ENCODE data around the gene MED29.

Gene MED29

GRCh38 chr19:39384839-39385568 lies 6.2 kb upstream of the MED29 start:
- H3K27me3 ChIP-seq = no peaks in the 10 kb centered on the region
- peaks cover 99% of the 10 kb centered on the region for H3K36me3 ChIP-seq

DNA sequence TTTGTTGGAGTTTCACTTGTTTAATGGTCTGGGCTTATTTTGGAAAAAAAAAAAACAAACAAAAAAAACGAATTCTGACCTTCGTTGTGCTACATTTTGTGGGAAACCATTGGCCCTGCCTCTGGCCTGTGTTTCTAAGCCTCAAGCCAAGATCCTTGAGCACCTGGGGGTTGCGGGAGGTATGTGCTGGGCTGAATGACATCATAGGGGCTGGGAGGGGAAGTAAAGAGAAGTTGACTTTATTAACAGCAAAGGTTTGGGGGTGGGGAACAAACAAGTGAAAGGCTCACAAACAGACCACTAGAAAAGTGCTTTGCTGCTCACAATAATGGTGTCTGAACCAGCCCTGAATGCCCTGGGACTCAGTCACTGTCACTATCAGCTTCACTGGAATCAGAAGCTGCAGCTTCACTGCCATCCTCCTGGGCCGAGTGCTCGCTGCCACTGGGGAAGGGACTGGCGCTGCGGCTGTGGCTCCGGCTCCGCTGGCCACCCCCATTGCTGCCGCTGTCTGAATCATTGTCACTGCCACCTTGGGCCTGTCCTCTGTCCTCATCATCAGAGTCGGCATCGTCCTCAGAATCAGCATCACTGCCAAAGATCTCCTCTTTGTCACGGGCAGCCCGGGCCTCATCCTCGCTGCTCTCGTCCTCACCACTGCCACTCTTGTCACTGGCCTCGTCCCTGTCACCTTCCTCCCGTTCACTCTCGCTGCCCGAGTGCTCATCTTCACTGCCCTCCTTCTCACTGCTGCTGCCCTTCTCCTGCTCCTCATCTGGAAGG lies 5.4 kb upstream of the MED29 start:
- H3K9me3 ChIP-seq = no peaks in the 10 kb centered on the region
- TF ChIP-seq, protein P1, sequence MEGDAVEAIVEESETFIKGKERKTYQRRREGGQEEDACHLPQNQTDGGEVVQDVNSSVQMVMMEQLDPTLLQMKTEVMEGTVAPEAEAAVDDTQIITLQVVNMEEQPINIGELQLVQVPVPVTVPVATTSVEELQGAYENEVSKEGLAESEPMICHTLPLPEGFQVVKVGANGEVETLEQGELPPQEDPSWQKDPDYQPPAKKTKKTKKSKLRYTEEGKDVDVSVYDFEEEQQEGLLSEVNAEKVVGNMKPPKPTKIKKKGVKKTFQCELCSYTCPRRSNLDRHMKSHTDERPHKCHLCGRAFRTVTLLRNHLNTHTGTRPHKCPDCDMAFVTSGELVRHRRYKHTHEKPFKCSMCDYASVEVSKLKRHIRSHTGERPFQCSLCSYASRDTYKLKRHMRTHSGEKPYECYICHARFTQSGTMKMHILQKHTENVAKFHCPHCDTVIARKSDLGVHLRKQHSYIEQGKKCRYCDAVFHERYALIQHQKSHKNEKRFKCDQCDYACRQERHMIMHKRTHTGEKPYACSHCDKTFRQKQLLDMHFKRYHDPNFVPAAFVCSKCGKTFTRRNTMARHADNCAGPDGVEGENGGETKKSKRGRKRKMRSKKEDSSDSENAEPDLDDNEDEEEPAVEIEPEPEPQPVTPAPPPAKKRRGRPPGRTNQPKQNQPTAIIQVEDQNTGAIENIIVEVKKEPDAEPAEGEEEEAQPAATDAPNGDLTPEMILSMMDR (IDR thresholded peaks at IDR 0.05) = no peak
- H3K4me1 ChIP-seq (ENCODE audit: control insufficient read depth in 1 of 2, insufficient read depth in 1 of 2, low read depth in 1 of 2, low read length in 1 of 2) = peaks cover 10 to 12% of the 10 kb centered on the region in 2 experiments
- no peaks in the 10 kb centered on the region for H3K27me3 ChIP-seq
- peak overlapping the region; percentile 44 for H3K27ac ChIP-seq
- no peak overlapping the region for H3K4me3 ChIP-seq (ENCODE audit: low read depth in 1 of 2, low read length in 1 of 2)
- H3K36me3 ChIP-seq = peaks cover 91% of the 10 kb centered on the region

More at GRCh38 chr19:39384839-39385568, 6.2 kb upstream of the MED29 start:
- Histone ChIP-seq H3K4me1 (ENCODE audit: control insufficient read depth in 1 of 2, insufficient read depth in 1 of 2, low read depth in 1 of 2, low read length in 1 of 2) (peaks cover 3 to 5% of the 10 kb centered on the region in 2 experiments), H3K9me3 (no peaks in the 10 kb centered on the region), H3K27ac (peak overlapping the region; percentile 44), H3K4me3 (ENCODE audit: low read depth in 1 of 2, low read length in 1 of 2) (no peak overlapping the region)
- TF ChIP-seq, protein P1 (IDR thresholded peaks at IDR 0.05) = no peak

GRCh38 chr19:39386557-39386956 lies 4.6 kb upstream of the MED29 start:
- H3K36me3 ChIP-seq = peaks cover 84% of the 10 kb centered on the region
- peak overlapping the region; percentile 44 for H3K27ac ChIP-seq
- TF ChIP-seq, protein P1 (IDR thresholded peaks at IDR 0.05) = no peak
- no peak overlapping the region for H3K4me3 ChIP-seq (ENCODE audit: low read depth in 1 of 2, low read length in 1 of 2)
- peaks cover 13 to 15% of the 10 kb centered on the region in 2 experiments for H3K4me1 ChIP-seq (ENCODE audit: control insufficient read depth in 1 of 2, insufficient read depth in 1 of 2, low read depth in 1 of 2, low read length in 1 of 2)
- no peaks in the 10 kb centered on the region for H3K27me3 ChIP-seq
- H3K9me3 ChIP-seq = no peaks in the 10 kb centered on the region

GRCh38 chr19:39388657-39389056 lies 2.5 kb upstream of the MED29 start:
- Histone ChIP-seq H3K4me1 (ENCODE audit: control insufficient read depth in 1 of 2, insufficient read depth in 1 of 2, low read depth in 1 of 2, low read length in 1 of 2) (peaks cover 21 to 27% of the 10 kb centered on the region in 2 experiments), H3K27me3 (no peaks in the 10 kb centered on the region), H3K27ac (no peak overlapping the region), H3K4me3 (ENCODE audit: low read depth in 1 of 2, low read length in 1 of 2) (no peak overlapping the region), H3K36me3 (peaks cover 67% of the 10 kb centered on the region), H3K9me3 (no peaks in the 10 kb centered on the region)
- TF ChIP-seq, protein P1 (IDR thresholded peaks at IDR 0.05) = no peak

DNA sequence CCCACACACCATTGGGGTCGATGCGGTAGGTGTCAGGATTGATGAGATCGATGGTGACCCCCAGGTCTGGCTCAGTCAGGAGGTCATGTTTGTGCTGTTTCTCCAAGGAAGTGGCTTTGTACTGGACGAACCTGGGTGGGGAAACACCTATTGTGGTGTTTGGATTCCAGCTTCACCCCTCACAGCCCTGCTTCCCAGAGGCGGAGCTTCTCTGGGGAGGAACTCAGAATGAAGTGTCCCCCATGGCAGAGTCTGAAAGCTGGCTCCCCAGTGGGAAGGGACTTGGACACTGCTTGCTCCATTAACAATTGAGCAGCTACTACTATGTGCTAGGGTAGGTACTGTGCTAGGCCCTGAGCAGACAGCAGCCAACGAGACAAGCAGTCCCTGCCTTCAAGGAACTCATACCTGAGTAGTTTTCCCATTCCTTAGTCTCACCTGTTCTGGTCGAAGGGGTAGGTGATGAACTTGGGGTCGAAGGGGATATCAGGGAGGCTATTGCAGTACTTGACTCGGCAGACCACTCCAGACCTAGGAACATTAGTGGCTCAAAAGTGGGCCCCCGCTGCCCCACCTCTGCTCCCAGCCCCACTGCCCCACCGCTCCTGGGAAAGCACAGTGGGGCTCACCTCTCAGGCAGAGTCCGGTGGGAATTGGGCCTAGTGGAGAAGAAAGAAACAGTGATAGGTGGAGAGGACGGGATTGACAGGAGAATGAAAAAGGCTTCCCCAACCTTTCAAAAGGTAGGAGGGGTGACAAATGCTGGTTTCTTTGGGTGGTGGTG lies 1.4 kb upstream of the MED29 start:
- TF ChIP-seq, protein P1 (IDR thresholded peaks at IDR 0.05) = no peak
- Histone ChIP-seq H3K4me3 (ENCODE audit: low read depth in 1 of 2, low read length in 1 of 2) (peak overlapping the region; percentile 93 to 99), H3K4me1 (ENCODE audit: control insufficient read depth in 1 of 2, insufficient read depth in 1 of 2, low read depth in 1 of 2, low read length in 1 of 2) (peaks cover 21 to 27% of the 10 kb centered on the region in 2 experiments), H3K27ac (peak overlapping the region; percentile 96), H3K9me3 (no peaks in the 10 kb centered on the region), H3K36me3 (peaks cover 64% of the 10 kb centered on the region), H3K27me3 (no peaks in the 10 kb centered on the region)

Data from neutrophil (primary cell).